ENCODE results near the gene PCED1B. TPM values are rescaled to one million over a fixed set of nuclear protein-coding genes. Genes with fewer than 3 reads are reported as not detected.

PCED1B gene
- total RNA-seq, 1 experiment from 2014 or later = 0.86 TPM

GRCh38 chr12:47097276-47097896 lies 18.0 kb downstream of the PCED1B start:
- DNase-seq (ENCODE audit: low read depth, low spot score) (no peak), ATAC-seq (no peak)
- Histone ChIP-seq H3K79me2 (ENCODE audit: insufficient read depth, low read length) (no peaks in the 10 kb centered on the region), H3K9me3 (ENCODE audit: control insufficient read depth in 1 of 2, insufficient read depth in 1 of 2, low read depth in 1 of 2, low read length in 2 of 2) (no peaks in the 10 kb centered on the region), H4K20me1 (ENCODE audit: insufficient read depth) (no peaks in the 10 kb centered on the region), H3K4me1 (ENCODE audit: control insufficient read depth in 1 of 2, insufficient read depth in 2 of 2, low read length in 2 of 2) (no peaks in the 10 kb centered on the region), H3K4me2 (ENCODE audit: low read length) (no peak overlapping the region), H3K9ac (ENCODE audit: low read length) (no peak overlapping the region), H3K27me3 (ENCODE audit: insufficient read depth, low read length) (no peaks in the 10 kb centered on the region), H3K4me3 (replicated peaks in 1 of 2; ENCODE audit: low read depth in 1 of 2, low read length in 2 of 2) (no peak overlapping the region), H3K36me3 (ENCODE audit: control insufficient read depth in 1 of 2, insufficient read depth in 2 of 2, low read length in 2 of 2) (no peaks in the 10 kb centered on the region), H2AFZ (ENCODE audit: low read depth, low read length, poor library complexity, severe bottlenecking) (no peak overlapping the region), H3K9me2 (ENCODE audit: insufficient read depth) (no peaks in the 10 kb centered on the region), H3K27ac (ENCODE audit: low read depth, low read length) (no peak overlapping the region)
- ChIA-PET CTCF (interaction anchor here (1.5 to 2.0 kb wide), 2 partner anchors 26 to 211 kb away, joined by 3 to 5 read pairs; no protein-coding TSS in a partner anchor), POLR2A (no interaction called here), RAD21 (ENCODE audit: low non-redundant PET in 1 of 2, low total read pairs in 2 of 2, uncharacterized antibody in 2 of 2, unreplicated experiment in 2 of 2) (no interaction called here)
- intact Hi-C loops (cut with micrococcal nuclease) = no loop called here
- no TSS peak for BruUV-seq (replicated peaks)
- TF ChIP-seq ZBTB33 (IDR thresholded peaks at IDR 0.05; ENCODE audit: extremely low read depth, insufficient replicate concordance, low read length) = no peak
- TF ChIP-seq, protein P1, sequence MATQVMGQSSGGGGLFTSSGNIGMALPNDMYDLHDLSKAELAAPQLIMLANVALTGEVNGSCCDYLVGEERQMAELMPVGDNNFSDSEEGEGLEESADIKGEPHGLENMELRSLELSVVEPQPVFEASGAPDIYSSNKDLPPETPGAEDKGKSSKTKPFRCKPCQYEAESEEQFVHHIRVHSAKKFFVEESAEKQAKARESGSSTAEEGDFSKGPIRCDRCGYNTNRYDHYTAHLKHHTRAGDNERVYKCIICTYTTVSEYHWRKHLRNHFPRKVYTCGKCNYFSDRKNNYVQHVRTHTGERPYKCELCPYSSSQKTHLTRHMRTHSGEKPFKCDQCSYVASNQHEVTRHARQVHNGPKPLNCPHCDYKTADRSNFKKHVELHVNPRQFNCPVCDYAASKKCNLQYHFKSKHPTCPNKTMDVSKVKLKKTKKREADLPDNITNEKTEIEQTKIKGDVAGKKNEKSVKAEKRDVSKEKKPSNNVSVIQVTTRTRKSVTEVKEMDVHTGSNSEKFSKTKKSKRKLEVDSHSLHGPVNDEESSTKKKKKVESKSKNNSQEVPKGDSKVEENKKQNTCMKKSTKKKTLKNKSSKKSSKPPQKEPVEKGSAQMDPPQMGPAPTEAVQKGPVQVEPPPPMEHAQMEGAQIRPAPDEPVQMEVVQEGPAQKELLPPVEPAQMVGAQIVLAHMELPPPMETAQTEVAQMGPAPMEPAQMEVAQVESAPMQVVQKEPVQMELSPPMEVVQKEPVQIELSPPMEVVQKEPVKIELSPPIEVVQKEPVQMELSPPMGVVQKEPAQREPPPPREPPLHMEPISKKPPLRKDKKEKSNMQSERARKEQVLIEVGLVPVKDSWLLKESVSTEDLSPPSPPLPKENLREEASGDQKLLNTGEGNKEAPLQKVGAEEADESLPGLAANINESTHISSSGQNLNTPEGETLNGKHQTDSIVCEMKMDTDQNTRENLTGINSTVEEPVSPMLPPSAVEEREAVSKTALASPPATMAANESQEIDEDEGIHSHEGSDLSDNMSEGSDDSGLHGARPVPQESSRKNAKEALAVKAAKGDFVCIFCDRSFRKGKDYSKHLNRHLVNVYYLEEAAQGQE (IDR thresholded peaks at IDR 0.05; ENCODE audit: low read depth) = no peak
- TF ChIP-seq EZH2phosphoT487 (IDR thresholded peaks at IDR 0.05; ENCODE audit: borderline replicate concordance) = no peak
- TF ChIP-seq EGR1 (IDR thresholded peaks at IDR 0.05; ENCODE audit: low read depth) = no peak
- no peak for TF ChIP-seq JUND (IDR thresholded peaks at IDR 0.05)
- TF ChIP-seq POLR2AphosphoS5 (IDR thresholded peaks at IDR 0.05; ENCODE audit: low read depth, low read length) = no peak
- no peak for TF ChIP-seq SRF (IDR thresholded peaks at IDR 0.05; ENCODE audit: low read depth)
- TF ChIP-seq SIN3A (IDR thresholded peaks at IDR 0.05; ENCODE audit: low read depth) = no peak
- TF ChIP-seq CEBPB (IDR thresholded peaks at IDR 0.05; ENCODE audit: low read depth) = no peak
- no peak for TF ChIP-seq EZH2 (IDR thresholded peaks at IDR 0.05)
- no peak for TF ChIP-seq RAD21 (IDR thresholded peaks at IDR 0.05; ENCODE audit: low read depth)

Measured in HCT116 (cell line).